Activated CD4-positive, alpha-beta T cell treated with anti-CD3 and anti-CD28 coated beads, Interleukin-2, Interleukin-4, amounts not matched to agents 100 ng/mL and 50 ng/mL, durations not matched to agents 16 hours and 8 hours (primary cell): ENCODE measurements around the gene PLA2G4A.
"Not testable (repeated sequence)": the region's sequence is repeated elsewhere in the genome, so short reads cannot be mapped to it uniquely, and the experiment has no call there.

Experiments used
- DNase-seq: peaks from one replicate; pipeline ENCODE4 v3.0.0-alpha.2; 2020; ENCODE audit warnings: low spot score

Gene PLA2G4A

DNA sequence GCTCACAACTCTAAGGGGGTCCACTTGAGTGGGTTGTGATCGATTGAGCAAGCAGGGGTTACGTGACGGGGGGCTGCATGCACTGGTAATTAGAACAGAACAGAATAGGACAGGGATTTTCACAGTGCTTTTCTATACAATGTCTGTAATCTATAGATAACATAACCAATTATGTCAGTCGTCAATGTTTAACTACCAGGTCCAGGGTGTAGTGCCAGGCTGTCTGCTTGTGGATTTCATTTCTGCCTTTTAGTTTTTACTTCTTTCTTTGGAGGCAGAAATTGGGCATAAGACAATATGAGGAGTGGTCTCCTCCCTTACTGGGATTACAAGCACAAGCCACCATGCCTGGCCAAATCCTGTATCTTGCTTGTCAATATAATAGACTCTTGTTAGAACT lies 94.1 kb downstream of the PLA2G4A start:
- not testable (repeated sequence) for DNase-seq

DNA sequence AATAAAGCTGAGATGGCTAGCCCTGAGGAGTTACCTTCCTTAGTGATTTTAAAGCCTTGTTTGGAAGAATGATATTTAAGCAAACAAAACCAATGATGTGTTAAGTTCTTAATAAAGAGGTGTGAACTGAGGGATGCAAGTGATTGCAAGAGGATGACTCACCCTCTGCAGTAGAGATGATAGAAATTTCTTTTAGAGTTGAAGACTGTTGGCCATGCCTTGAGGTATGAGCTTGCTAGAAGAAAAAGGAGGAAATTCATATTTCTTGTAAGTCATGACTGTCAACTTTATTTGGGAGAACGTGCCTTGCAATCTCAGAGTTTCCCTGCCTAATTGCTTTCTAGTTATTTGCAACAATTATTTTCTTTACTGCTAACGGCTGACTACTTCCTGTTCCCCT lies 94.7 kb downstream of the PLA2G4A start:
- DNase-seq, result no peak

DNA sequence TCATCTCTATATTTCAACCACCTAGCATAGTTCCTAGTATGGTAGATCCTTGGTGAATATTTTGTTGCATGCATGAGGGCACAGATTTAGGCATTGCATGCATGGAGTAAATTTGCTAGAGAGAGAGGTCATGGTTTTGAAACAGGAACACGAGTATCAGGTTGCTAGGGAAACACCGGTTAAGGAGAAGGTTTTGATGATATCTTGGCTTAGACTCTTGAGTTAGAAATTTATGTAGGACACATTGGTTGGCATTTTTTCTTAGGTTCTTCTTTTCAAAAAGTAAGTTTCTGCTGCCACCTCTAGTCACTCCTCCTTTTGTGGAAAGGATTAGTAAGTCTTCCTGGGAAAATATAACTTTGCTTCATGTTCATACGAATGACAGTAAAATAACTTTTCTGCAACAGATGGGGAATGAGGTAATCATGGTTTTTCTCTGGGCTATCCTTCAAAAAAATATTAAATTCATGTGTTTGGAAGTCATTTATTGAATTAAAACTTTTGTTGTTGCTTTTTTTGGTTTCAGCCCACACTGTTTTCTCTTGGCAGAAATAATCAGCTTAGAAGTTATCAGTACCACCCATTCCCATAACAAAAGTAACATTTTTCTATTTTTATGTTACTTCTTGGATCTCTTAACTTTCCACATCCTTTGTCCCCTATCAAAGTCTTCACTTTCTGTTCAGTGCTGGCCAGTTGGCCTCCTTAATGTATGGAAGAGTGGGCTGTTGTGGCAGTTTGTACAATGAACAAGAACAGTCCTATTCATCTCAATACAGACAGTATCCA lies 97.3 kb downstream of the PLA2G4A start:
- DNase-seq, result no peak

DNA sequence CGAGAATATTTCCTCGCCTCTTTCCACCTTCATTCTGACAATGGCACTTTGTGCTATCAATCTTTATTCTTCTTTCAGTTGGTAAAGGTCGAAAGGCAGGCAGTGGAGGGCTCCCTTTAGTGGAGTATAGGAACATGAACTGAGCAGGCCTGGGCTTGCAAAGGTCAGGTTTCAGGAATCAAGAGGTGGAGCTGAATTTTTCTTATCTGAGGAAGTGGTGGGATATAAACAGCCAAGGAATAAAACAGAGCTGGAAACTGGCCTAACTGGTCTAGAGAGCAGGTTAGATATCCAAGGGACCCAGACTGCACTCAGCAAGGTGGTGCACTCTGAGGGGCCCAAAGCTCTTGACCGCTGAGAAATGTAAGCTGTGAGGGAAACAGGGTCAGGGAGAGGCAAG lies 99.1 kb downstream of the PLA2G4A start:
- no peak for DNase-seq

DNA sequence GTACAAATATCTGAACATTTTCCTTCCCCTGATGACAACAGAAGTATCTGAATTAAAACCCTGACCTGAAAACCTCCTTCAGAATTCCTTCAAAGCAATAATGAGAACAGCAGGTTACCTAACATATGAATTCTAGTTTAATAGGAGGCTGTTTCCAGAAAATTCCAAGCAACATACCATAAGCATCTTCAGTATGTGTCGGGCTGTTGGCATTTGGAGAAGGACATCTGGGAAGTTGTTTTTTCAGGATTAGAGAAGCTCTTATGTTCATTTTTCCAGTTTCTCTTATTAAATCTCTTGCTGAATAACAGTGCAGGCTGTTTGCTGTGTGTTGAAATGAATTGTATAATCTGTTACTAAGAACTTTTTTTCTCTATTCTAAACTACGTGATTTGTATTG lies 101.5 kb downstream of the PLA2G4A start:
- no peak for DNase-seq

DNA sequence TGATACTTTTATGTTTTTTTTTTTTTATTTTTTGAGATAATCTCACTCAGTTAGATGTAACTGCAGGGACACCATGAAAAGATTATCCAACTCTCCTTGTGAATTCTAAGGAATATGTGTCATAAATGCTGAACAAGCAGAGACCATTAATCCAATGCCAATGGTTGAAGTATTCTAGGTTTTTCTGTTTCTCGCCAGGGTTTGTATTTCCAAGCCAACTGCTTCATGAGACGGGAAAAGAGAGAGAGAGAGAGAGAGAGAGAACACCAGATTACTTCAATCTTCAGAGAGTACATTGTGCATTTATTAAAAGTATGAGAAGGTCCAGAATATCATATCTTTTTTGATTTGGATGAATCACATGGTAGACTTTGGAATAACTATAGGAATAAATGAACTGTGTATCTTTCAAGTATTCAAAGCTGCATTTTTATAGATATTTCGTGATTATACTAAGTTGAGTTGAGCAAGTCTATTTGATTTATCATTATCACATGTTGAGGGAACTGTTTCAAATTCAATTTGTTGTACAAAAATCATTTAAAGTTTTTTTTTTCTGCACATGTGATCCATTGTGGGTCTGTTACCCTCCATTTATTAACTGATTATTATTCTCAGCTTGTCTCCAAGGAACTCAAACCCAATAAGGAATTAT lies 108.4 kb downstream of the PLA2G4A start:
- no peak for DNase-seq

DNA sequence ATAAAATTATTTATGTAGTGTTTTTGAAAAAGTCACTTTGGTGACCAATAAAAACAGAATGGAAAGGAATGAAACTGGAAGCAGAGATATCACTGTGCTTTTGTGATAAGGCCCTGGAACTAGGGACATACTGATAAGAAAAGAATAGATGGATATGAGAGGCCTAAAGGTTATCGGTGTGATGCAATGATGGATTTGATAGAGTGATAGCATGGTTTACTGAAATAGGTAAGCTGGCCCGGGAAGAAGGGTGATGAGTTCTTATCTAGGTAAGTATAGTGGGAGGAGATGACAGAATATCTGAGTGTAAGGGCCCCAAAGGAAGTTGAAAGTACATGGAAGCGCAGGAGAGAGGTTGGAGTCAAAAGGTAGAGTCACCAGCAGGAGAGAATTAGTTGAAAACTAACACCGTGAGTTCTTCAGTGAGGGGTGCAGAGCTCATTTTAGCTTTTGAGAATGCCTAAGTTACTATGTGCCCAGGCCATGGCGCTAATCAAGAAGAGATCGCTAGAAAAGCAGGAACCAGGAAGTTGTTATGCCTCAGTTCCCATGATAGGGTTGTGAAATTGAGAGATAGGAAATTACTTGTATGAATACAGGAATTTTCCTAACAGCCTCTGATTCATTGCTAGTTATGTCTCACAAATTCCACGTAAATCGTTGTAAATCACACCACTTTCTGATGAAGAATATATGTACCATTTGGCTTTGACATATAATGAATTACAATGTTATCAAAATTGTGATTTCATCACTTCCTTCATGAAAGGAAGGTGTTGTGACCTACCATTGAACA lies 115.3 kb downstream of the PLA2G4A start:
- no peak for DNase-seq

DNA sequence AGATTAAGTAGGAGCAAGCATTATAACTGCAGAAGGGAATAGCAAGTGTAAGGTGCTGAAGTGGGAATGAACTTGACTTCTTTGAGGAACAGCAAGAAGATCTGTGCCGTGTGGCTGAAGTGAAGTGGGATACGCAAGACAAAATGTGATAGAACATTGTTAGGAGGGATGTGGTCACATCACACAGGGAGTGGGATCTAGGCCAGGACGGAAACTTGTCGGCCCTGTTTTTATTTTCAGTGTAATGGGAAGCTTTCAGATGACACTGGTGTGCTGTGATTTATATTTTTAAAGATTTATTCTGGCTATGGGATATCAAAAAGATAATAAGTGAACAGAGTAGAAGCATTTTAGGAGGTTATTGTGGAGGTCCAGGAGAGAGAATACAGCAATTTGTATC lies 116.4 kb downstream of the PLA2G4A start:
- no peak for DNase-seq

DNA sequence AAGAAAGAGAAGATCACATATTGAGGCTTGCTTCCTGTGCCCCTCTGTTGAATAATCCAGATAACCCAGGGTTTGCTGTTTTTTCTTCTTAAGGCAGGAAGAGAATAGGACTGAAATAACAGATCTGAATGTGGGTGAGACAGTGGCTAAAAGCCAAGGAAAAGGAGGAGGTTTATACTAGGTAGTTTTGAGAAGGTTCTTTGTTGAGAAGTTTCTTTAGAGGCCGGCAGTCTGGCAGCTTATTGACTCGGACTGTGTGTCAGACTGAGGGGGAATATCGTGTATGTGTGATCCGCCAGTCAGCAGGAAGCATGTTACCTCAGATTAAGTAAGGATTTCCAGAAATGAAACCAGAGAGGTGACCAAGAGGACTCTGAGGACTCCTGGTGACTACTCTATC lies 119.8 kb downstream of the PLA2G4A start:
- DNase-seq, result no peak

DNA sequence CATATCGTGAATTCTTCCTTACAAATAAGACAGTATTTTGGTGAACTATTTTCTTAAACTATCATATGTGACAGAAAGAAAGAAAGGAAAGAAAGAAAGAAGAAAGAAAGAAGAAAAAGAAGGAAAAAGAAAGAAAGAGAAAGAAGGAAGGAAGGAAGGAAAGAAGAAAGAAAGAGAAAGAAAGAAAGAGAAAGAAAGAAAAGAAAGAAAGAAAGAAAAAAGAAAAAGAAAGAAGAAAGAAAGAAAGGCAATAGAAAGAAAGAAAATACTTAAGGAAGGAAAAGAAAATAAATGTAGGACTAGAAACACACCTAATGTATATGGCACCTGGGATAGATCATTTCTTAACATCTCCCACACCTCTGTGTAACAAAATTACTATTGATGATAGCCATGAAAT lies 120.4 kb downstream of the PLA2G4A start:
- no peak for DNase-seq

DNA sequence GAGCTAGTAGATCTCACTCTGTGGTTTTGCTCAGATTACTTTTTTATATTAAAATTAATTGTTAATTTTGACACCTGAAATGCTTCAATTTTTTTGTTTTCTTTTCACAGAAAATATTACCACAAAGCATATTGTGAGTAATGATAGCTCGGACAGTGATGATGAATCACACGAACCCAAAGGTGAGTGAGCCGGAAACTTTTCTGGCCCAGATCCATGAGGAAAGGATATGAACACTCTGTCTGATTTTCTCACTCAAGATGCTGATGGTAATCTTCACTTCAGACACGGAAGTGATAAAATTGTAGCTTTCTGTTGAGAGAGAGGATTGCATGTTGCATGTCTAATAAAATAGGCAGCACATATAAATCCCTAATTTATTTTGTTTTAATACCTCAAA lies 121.8 kb downstream of the PLA2G4A start:
- no peak for DNase-seq

DNA sequence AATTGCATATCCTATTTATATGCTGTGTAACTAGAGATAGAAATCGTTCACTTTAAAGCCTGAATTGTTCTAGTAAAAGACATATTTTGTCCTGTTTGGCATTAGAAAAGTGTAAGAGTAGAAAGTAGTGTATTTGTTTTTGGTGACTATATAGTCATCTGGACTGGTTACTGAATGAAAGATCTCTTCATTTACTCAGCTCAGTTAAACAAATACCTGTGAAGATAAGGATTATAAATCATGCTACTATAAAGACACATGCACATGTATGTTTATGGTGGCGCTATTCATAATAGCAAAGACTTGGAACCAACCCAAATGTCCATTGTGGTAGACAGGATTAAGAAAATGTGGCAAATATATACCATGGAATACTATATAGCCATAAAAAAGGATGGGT lies 125.1 kb downstream of the PLA2G4A start:
- no peak for DNase-seq

DNA sequence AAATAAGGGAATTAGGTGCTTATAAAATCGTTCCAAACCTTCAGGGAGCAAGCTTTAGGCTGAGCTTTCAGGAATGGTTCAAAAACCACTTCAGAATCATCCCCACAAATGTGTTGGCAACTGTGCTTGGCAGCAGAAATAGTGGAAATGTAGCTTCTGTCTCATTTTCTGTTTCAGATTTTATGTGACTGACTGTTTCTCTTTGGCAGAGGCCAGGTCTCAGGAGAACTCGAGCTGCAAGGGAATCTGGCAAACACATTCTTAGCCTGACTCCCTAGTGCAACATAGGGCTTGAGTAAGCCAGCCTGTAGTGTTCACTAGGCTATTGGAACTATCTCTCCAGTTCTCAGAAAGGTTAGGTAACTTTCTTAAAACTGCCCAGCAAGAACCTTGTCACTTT lies 128.6 kb downstream of the PLA2G4A start:
- no peak for DNase-seq

DNA sequence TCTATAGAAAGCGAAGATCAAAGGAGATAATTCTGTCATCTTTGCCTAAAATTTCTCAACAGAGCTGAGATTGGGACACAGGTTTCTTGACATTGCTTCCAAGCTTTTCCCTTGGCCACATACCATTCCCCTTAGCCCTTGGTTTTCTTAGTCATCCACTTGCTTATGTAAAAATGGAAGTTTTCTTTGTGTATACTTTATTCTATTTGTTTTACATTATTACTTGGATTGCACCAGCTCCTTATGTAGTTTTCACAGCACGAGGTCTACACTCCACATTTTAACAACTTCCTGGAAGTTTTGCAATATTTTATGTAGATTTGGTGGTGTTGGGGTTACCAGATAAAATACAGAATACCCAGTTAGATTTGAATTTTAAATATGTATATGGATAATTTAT lies 129.8 kb downstream of the PLA2G4A start:
- no peak for DNase-seq

DNA sequence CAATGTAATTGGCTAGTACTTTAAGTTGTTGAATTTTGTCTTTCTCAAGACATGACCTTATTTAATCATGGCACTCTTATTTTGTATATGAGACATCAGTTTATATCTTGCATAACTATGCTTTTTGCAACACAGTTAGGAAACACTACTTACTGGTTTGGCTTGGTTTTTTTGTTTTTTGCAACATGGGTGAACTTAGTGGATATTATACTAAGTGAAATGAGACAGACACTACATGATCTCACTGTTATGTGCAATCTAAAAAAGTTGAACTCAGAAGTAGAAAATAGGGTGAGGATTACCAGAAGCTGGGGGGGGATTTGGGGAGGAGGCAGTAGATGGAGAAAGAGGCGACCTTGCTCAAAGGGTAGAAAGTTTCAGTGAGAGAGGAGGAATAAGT lies 132.1 kb downstream of the PLA2G4A start:
- no peak for DNase-seq

DNA sequence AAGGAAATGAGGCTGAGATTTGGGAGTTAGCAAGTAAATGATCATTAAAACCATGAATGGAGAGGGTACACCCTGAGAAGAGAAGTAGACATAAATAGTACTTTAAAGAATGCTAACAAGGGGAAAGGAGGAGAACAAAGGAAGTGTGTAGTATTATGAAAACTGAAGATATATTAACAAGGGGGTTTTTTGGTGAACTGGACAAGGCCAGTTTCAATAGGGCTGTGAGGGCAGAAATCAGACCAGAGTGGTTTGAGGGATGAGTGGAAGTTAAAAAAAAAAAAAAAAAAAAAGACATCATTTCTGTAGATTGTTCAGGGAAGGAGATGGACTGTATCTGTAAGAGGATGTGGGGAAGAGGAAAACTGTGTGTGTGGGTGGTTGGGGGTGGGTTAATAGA lies 137.1 kb downstream of the PLA2G4A start:
- no peak for DNase-seq

DNA sequence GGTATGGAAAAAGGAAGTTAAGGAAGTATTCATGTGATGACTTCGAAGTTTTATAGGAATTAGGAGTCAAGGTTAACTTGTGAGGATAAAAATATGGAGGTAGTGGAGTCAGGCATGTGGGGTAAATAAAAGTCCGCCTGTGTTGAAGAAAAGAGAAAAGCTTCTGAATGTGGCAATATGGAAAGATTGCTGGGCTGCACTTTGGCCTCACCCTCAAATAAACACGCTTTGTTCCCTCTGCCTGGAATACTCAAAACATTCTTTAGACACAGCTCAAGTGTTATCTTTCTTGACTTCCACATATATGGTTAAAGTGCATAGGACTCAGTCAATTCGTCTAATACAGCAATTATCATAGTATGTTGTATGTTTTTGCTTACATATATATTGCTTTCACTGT lies 137.7 kb downstream of the PLA2G4A start:
- DNase-seq, result no peak

DNA sequence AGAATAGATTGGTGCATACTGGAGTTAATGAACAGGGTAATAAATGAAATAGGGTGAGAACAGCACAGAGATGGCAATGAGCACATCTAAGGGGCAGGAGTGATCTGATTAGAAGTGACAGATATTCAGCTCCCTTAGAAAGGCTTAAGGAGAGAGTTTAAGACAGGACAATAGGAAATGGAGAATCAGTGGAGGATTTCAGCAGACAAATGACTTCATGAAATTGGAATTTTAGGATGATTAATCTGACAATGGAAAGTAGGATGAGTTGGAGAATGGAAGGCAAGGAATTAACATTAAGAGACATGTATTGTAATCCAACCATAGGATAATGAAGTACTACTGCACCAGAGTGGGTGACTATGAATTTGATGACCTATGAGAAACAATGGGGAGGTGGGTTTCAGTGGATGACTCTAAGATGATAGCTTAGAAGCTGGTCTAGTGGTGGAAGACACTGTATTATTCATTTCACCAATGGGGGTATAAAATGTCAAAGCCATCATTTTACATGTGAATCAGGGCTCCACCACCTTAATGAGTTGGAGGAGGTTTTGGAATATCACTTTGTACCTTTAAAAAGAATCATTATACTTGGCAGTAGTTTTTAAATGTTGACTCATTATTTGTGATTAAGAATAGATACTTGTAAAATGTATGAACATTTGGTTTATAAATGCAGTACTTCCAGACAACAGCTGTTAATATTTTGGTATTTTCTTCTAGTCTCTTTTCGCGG lies 139.1 kb downstream of the PLA2G4A start:
- DNase-seq, result no peak

DNA sequence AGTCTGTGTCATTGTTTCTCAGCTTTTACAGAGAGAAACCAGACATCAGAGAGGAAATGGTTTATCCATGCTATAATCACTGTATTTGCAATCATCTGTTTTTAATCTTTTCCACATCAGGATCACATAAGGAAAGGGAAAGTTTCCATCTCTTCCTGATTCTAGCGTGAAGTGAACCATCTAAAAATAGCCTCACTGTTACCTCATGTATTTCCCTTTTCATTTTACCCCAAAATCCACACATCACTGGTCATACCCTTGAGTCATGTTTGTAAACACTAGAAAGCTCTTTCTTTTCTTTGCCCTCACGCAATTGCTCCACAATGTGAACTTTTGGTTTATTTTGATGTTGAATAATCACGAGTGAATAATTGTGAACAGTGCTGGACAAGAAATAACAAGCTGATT lies 146.0 kb downstream of the PLA2G4A start:
- no peak for DNase-seq

DNA sequence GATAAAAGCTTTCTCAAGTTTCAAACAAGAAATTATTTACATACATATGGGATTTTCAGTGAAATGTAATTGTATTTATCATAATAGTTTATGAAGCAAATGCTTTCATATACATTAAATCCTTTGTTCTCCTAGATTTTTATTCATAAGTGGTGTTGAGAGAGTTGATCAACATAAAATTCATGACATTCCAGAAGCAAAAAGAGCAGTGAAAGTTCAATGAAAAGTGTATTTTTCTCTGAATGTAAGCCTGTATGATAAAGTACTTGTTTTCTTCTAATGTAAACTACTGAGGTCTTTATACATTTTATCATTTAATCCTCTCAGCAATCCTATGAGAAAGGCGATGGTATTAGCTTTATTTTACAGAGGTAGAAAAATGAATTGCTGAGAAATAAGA lies 146.5 kb downstream of the PLA2G4A start:
- no peak for DNase-seq

DNA sequence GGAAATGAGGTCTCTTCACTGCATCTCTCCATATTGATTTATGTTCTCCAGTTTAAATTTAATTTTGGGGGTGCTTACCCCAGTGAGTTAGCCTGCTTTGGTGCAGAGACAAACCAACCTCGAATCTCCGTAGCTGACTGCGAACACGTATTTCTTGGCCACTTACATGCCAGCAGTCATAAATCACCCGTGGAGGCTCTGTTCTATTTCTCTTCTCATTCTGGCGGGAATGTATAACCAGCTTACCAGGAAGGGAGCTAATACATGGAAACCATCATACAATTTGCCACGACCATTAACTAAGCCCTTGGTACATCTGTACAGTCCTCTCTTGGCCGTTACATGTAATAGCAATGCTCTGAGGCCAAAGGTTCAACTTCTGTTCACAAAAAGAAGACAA lies 148.0 kb downstream of the PLA2G4A start:
- DNase-seq, result no peak

DNA sequence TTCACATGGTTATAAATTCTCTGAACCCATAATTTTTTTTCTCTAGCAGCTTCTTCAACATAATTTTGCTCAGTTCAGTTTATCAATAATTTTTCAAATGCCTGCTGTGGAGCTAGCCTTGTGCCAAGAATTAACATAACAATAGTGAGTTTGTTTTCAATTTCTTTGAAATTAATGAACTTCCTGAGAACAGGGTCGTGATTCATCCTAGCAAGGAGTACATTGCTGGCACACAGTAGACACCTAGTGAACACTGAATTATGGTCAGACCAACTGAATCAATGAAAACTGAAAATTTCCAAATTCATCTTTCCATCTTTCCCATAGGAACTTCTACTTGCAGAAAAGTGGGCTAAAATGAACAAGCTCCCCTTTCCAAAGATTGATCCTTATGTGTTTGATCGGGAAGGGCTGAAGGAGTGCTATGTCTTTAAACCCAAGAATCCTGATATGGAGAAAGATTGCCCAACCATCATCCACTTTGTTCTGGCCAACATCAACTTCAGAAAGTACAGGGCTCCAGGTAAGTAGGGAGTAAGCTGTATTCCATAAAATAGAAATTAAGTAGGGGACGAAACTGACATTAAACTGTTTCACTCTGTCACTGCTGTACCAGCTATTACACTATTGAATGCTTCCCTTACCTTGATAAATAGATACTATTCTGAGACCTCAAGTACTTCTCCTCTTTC lies 148.7 kb downstream of the PLA2G4A start:
- DNase-seq, result no peak
